Glutamatergic neuron (in vitro differentiated cells): Measurements from ENCODE around the gene GGA1. TPM values are rescaled to one million over a fixed set of nuclear protein-coding genes. Genes with fewer than 3 reads are reported as not detected.

Experiments
- DNase-seq: peaks from one replicate; pipeline ENCODE4 v3.0.0; 2022
- H3K27ac Mint-ChIP-seq: one replicate; pipeline ENCODE4 v1.8.0; 2020; ENCODE audit warnings: mild to moderate bottlenecking, mixed read lengths, inconsistent platforms; ENCODE audit not compliant: unreplicated experiment
- H3K27me3 Mint-ChIP-seq: one replicate; pipeline ENCODE4 v1.8.0; 2020; ENCODE audit warnings: mild to moderate bottlenecking, moderate library complexity, mixed read lengths, inconsistent platforms; ENCODE audit not compliant: unreplicated experiment
- H3K36me3 Mint-ChIP-seq: one replicate; pipeline ENCODE4 v1.8.0; 2020; ENCODE audit warnings: mild to moderate bottlenecking, mixed read lengths, inconsistent platforms; ENCODE audit not compliant: unreplicated experiment
- H3K4me1 Mint-ChIP-seq: one replicate; pipeline ENCODE4 v1.8.0; 2020; ENCODE audit warnings: mild to moderate bottlenecking, low read depth, mixed read lengths, inconsistent platforms; ENCODE audit not compliant: unreplicated experiment
- H3K4me3 Mint-ChIP-seq: one replicate; pipeline ENCODE4 v1.8.0; 2020; ENCODE audit warnings: mild to moderate bottlenecking, mixed read lengths, inconsistent platforms; ENCODE audit not compliant: unreplicated experiment
- H3K9me3 Mint-ChIP-seq: one replicate; pipeline ENCODE4 v1.8.0; 2020; ENCODE audit warnings: mild to moderate bottlenecking, moderate library complexity, mixed read lengths, inconsistent platforms; ENCODE audit not compliant: unreplicated experiment
- CTCF ChIP-seq: fragments of 200-600 bp; sonication (generic); IDR thresholded peaks from one replicate; pipeline ENCODE4 v1.5.0; 2021; ENCODE audit not compliant: partially characterized antibody, unreplicated experiment
- total RNA-seq: library from RNA; stranded (reverse); fragmentation: NEBNext Ultra II Directional; extraction: Animal tissue kit (Norgen Biotek cat#: 25700); gene quantifications from one replicate; pipeline ENCODE4 v1.2.1, GENCODE V29; 2021; ENCODE audit not compliant: unreplicated experiment

The GGA1 gene
- total RNA-seq, 1 donor from 2014 or later = 104 TPM

- no peak overlapping the region for H3K4me3 Mint-ChIP-seq
Observed at GRCh38 chr22:37624876-37625275, 16.2 kb downstream of the GGA1 start.

GRCh38 chr22:37625737-37626136 lies 17.1 kb downstream of the GGA1 start:
- Mint-ChIP-seq H3K4me1 (peaks cover 7% of the 10 kb centered on the region), H3K27me3 (peaks cover 2% of the 10 kb centered on the region), H3K36me3 (no peaks in the 10 kb centered on the region), H3K4me3 (no peak overlapping the region), H3K9me3 (peaks cover 2% of the 10 kb centered on the region), H3K27ac (no peak overlapping the region)
- TF ChIP-seq CTCF = no peak
- DNase-seq = no peak

More at GRCh38 chr22:37624876-37625275, 16.2 kb downstream of the GGA1 start:
- Mint-ChIP-seq H3K27me3 (peaks cover 2% of the 10 kb centered on the region), H3K27ac (peak overlapping the region; percentile 52), H3K4me1 (peaks cover 7% of the 10 kb centered on the region), H3K9me3 (peaks cover 2% of the 10 kb centered on the region), H3K36me3 (no peaks in the 10 kb centered on the region)
- no peak for TF ChIP-seq CTCF
- no peak for DNase-seq

GRCh38 chr22:37626144-37626543 lies 17.5 kb downstream of the GGA1 start:
- no peak for DNase-seq
- H3K4me1 Mint-ChIP-seq = peaks cover 7% of the 10 kb centered on the region
- H3K36me3 Mint-ChIP-seq = no peaks in the 10 kb centered on the region
- H3K4me3 Mint-ChIP-seq = no peak overlapping the region
- peaks cover 2% of the 10 kb centered on the region for H3K27me3 Mint-ChIP-seq
- H3K27ac Mint-ChIP-seq = no peak overlapping the region
- TF ChIP-seq CTCF = no peak
- peaks cover 2% of the 10 kb centered on the region for H3K9me3 Mint-ChIP-seq

GRCh38 chr22:37626556-37627075 lies 18.0 kb downstream of the GGA1 start:
- no peak overlapping the region for H3K27ac Mint-ChIP-seq
- no peak overlapping the region for H3K4me3 Mint-ChIP-seq
- no peak for DNase-seq
- peaks cover 7% of the 10 kb centered on the region for H3K4me1 Mint-ChIP-seq
- TF ChIP-seq CTCF = no peak
- H3K27me3 Mint-ChIP-seq = peaks cover 2% of the 10 kb centered on the region
- H3K9me3 Mint-ChIP-seq = peaks cover 2% of the 10 kb centered on the region
- H3K36me3 Mint-ChIP-seq = no peaks in the 10 kb centered on the region

- Mint-ChIP-seq H3K27me3 (peaks cover 2% of the 10 kb centered on the region), H3K27ac (no peak overlapping the region), H3K4me1 (peaks cover 7% of the 10 kb centered on the region), H3K36me3 (no peaks in the 10 kb centered on the region), H3K4me3 (no peak overlapping the region), H3K9me3 (peaks cover 2% of the 10 kb centered on the region)
- TF ChIP-seq CTCF = no peak
- no peak for DNase-seq
Observed at GRCh38 chr22:37627121-37627520, 18.5 kb downstream of the GGA1 start.
